ENCODE measurements around the gene EPG5. TPM values are rescaled to one million over a fixed set of nuclear protein-coding genes. Genes with fewer than 3 reads are reported as not detected.

Gene EPG5
- polyA plus RNA-seq, 1 donor from 2014 or later, result 18.0 TPM

GRCh38 chr18:45991788-45992187 is 24.7 kb upstream of the EPG5 start:
- H3K27me3 ChIP-seq (ENCODE audit: insufficient read depth, low read depth, low read length), result no peaks in the 10 kb centered on the region
- no peak overlapping the region for H3K4me2 ChIP-seq (ENCODE audit: low read length)
- H3K9ac ChIP-seq (ENCODE audit: low read length), result no peak overlapping the region
- no peaks in the 10 kb centered on the region for H4K20me1 ChIP-seq (ENCODE audit: insufficient read depth)
- no peaks in the 10 kb centered on the region for H3K9me3 ChIP-seq (ENCODE audit: low read length)
- TF ChIP-seq REST (IDR thresholded peaks at IDR 0.05; ENCODE audit: borderline replicate concordance), result no peak
- TF ChIP-seq SMC3 (conservative IDR thresholded peaks at IDR 0.05; ENCODE audit: poor library complexity), result no peak
- no peak for TF ChIP-seq TAF1 (IDR thresholded peaks at IDR 0.05; ENCODE audit: low read depth)
- no peak for TF ChIP-seq RAD21 (conservative IDR thresholded peaks at IDR 0.05)
- TF ChIP-seq MXI1 (conservative IDR thresholded peaks at IDR 0.05; ENCODE audit: poor library complexity, severe bottlenecking), result no peak
- no peak overlapping the region for H2AFZ ChIP-seq (ENCODE audit: low read depth, low read length)
- H3K79me2 ChIP-seq (replicated peaks; ENCODE audit: insufficient read depth, low read length), result no peaks in the 10 kb centered on the region
- H3K9me2 ChIP-seq (ENCODE audit: insufficient read depth, low read length), result no peaks in the 10 kb centered on the region
- no peak overlapping the region for H3K27ac ChIP-seq (ENCODE audit: low read length)
- H3K4me3 ChIP-seq (ENCODE audit: low read length), result no peak overlapping the region
- H3K36me3 ChIP-seq (ENCODE audit: insufficient read depth, low read length), result no peaks in the 10 kb centered on the region
- H3F3A ChIP-seq (ENCODE audit: insufficient read depth, low read length, poor library complexity, severe bottlenecking), result no peaks in the 10 kb centered on the region

- Histone ChIP-seq H3K4me3 (ENCODE audit: low read length) (no peak overlapping the region), H3K27ac (ENCODE audit: low read length) (no peak overlapping the region), H3K79me2 (replicated peaks; ENCODE audit: insufficient read depth, low read length) (no peaks in the 10 kb centered on the region), H3K4me2 (ENCODE audit: low read length) (no peak overlapping the region), H4K20me1 (ENCODE audit: insufficient read depth) (no peaks in the 10 kb centered on the region), H3K27me3 (ENCODE audit: insufficient read depth, low read depth, low read length) (no peaks in the 10 kb centered on the region), H3K9ac (ENCODE audit: low read length) (no peak overlapping the region), H3F3A (ENCODE audit: insufficient read depth, low read length, poor library complexity, severe bottlenecking) (no peaks in the 10 kb centered on the region), H3K9me2 (ENCODE audit: insufficient read depth, low read length) (no peaks in the 10 kb centered on the region), H3K36me3 (ENCODE audit: insufficient read depth, low read length) (no peaks in the 10 kb centered on the region), H3K9me3 (ENCODE audit: low read length) (no peaks in the 10 kb centered on the region), H2AFZ (ENCODE audit: low read depth, low read length) (no peak overlapping the region)
- no peak for TF ChIP-seq POLR2AphosphoS5 (IDR thresholded peaks at IDR 0.05)
- no peak for TF ChIP-seq REST (IDR thresholded peaks at IDR 0.05; ENCODE audit: borderline replicate concordance)
- no peak for TF ChIP-seq RAD21 (conservative IDR thresholded peaks at IDR 0.05)
- no peak for TF ChIP-seq TAF1 (IDR thresholded peaks at IDR 0.05; ENCODE audit: low read depth)
- TF ChIP-seq EZH2 (IDR thresholded peaks at IDR 0.05; ENCODE audit: borderline replicate concordance, insufficient read depth, low read length, poor library complexity, severe bottlenecking), result no peak
- no peak for TF ChIP-seq CTCF (IDR thresholded peaks at IDR 0.05; ENCODE audit: poor library complexity, severe bottlenecking)
- TF ChIP-seq SMC3 (conservative IDR thresholded peaks at IDR 0.05; ENCODE audit: poor library complexity), result no peak
- TF ChIP-seq MXI1 (conservative IDR thresholded peaks at IDR 0.05; ENCODE audit: poor library complexity, severe bottlenecking), result no peak
- no peak for TF ChIP-seq EP300 (conservative IDR thresholded peaks at IDR 0.05; ENCODE audit: poor library complexity, severe bottlenecking)
These were observed 17.6 kb upstream of the EPG5 start for GRCh38 chr18:45984546-45985235.
